K562 (cell line): ENCODE data around the gene DPH7. TPM values are rescaled to one million over a fixed set of nuclear protein-coding genes. Genes with fewer than 3 reads are reported as not detected.

ENCODE experiments used
- ARID4B ChIP-seq: sonication (generic); formaldehyde crosslinking; IDR thresholded peaks from 2 replicates; pipeline ENCODE4 v1.8.0; 2022; ENCODE audit warnings: mild to moderate bottlenecking, missing genetic modification reagents
- ATF6 ChIP-seq: sonication (generic); formaldehyde crosslinking; IDR thresholded peaks from 2 replicates; pipeline ENCODE4 v1.4.0; 2020; ENCODE audit warnings: mild to moderate bottlenecking, missing genetic modification reagents
- CBFA2T3 ChIP-seq: fragments of 450-650 bp; IDR thresholded peaks from 2 replicates; pipeline ENCODE4 v1.6.1; 2017
- CEBPB ChIP-seq: fragments of 450-650 bp; IDR thresholded peaks from 2 replicates; pipeline ENCODE4 v1.6.1; 2016; ENCODE audit warnings: missing genetic modification characterization, missing compliant biosample characterization
- E2F1 ChIP-seq: sonication (generic); formaldehyde crosslinking; IDR thresholded peaks from 2 replicates; pipeline ENCODE4 v1.8.1; 2023; ENCODE audit warnings: mild to moderate bottlenecking, missing genetic modification reagents, moderate library complexity
- FOXJ3 ChIP-seq: sonication (generic); formaldehyde crosslinking; IDR thresholded peaks from 2 replicates; pipeline ENCODE4 v1.4.0; 2020; ENCODE audit warnings: mild to moderate bottlenecking, missing genetic modification reagents
- KLF16 ChIP-seq: IDR thresholded peaks from 2 replicates; pipeline ENCODE4 v1.6.1; 2016; ENCODE audit warnings: antibody characterized with exemption
- LCOR ChIP-seq: sonication (generic); formaldehyde crosslinking; IDR thresholded peaks from 2 replicates; pipeline ENCODE4 v1.8.0; 2022; ENCODE audit warnings: mild to moderate bottlenecking, missing genetic modification reagents
- MCM2 ChIP-seq: fragments of 450-650 bp; IDR thresholded peaks from 2 replicates; pipeline ENCODE4 v1.6.1; 2017; ENCODE audit warnings: low read depth, mild to moderate bottlenecking
- RBM22 ChIP-seq: fragments of 200-400 bp; formaldehyde crosslinking; IDR thresholded peaks from 2 replicates; pipeline ENCODE4 v1.6.1; 2018; ENCODE audit warnings: low read length, low read depth; ENCODE audit not compliant: poor library complexity, severe bottlenecking
- SMARCA4 ChIP-seq: fragments of 450-650 bp; IDR thresholded peaks from 2 replicates; pipeline ENCODE4 v1.6.1; 2016
- ZBTB33 ChIP-seq: sonication (generic); formaldehyde crosslinking; IDR thresholded peaks from 2 replicates; pipeline ENCODE4 v1.8.1; 2023; ENCODE audit warnings: mild to moderate bottlenecking, missing genetic modification reagents
- polyA plus RNA-seq, 8 experiments: library from polyadenylated mRNA; depleted of rRNA in 4 of 8; stranded (reverse) in 5 of 8; unstranded in 3 of 8; fragments of >200 nt; fragmentation: Nextera tagmentation in 2 of 8; fragmentation: Illumina TruSeq in 1 of 8; extraction: Ambion mirVana in 2 of 8; extraction: Trizol in 1 of 8; gene quantifications; 2 replicates each; pipeline versions ENCODE4 v1.2.1 to v1.2.3, GENCODE V29; 2011 to 2014; ENCODE audit warnings: inconsistent platforms in 1 of 8, missing spikeins in 1 of 8
- total RNA-seq, 7 experiments: library from RNA; depleted of rRNA in 6 of 7; stranded (reverse); fragments of >200 nt in 6 of 7; fragmentation: Illumina TruSeq in 2 of 7; extraction: Trizol in 2 of 7; gene quantifications; 2 replicates each; pipeline versions ENCODE4 v1.2.1 to v1.2.3, GENCODE V29; 2011 to 2021; ENCODE audit warnings: low replicate concordance in 1 of 7

The DPH7 gene
- total and polyA plus RNA-seq, 9 of the 15 experiments (the other 6 are each of a cell fraction or from before 2014, with no cell fraction given) = 13.9 to 68.6 (median 41.3) TPM

GRCh38 chr9:137581361-137582285 lies 2.9 kb upstream of the DPH7 start (continued):
- TF ChIP-seq ARID4B (CRISPR knock-in tag) (no peak), FOXJ3 (CRISPR knock-in tag) (no peak), CEBPB (tag) (no peak), E2F1 (no peak), ZBTB33 (peak; percentile 66), KLF16 (no peak), RBM22 (peak; percentile 11), LCOR (CRISPR knock-in tag) (no peak), ATF6 (no peak), CBFA2T3 (no peak), MCM2 (no peak), SMARCA4 (no peak)
